H9 (cell line): Measurements from ENCODE around the gene CLEC19A. TPM values are rescaled to one million over a fixed set of nuclear protein-coding genes. Genes with fewer than 3 reads are reported as not detected.

ENCODE experiments used
- DNase-seq: peaks from one replicate; pipeline ENCODE4 v3.0.0-alpha.2; 2017
- H2AFZ ChIP-seq: one replicate; pipeline ENCODE4 v1.6.1; 2013; ENCODE audit warnings: mild to moderate bottlenecking, low read length, control low read depth, moderate library complexity
- H2AK5ac ChIP-seq: 2 replicates; pipeline ENCODE4 v1.6.1; 2013; ENCODE audit warnings: low read length, control low read depth, mixed read lengths; ENCODE audit not compliant: insufficient read length
- H2BK120ac ChIP-seq: one replicate; pipeline ENCODE4 v1.6.1; 2013; ENCODE audit warnings: low read depth, mild to moderate bottlenecking, low read length, control low read depth, inconsistent platforms; ENCODE audit not compliant: poor library complexity, severe bottlenecking
- H2BK12ac ChIP-seq: 2 replicates; pipeline ENCODE4 v1.6.1; 2013; ENCODE audit warnings: low read length, control low read depth, mixed read lengths, low read depth; ENCODE audit not compliant: insufficient read length
- H2BK15ac ChIP-seq: 2 replicates; pipeline ENCODE4 v1.6.1; 2013; ENCODE audit warnings: low read depth, low read length, control low read depth
- H2BK20ac ChIP-seq: one replicate; pipeline ENCODE4 v1.6.1; 2013; ENCODE audit warnings: low read depth, mild to moderate bottlenecking, low read length, control low read depth, inconsistent platforms; ENCODE audit not compliant: poor library complexity, severe bottlenecking
- H2BK5ac ChIP-seq: 2 replicates; pipeline ENCODE4 v1.6.1; 2013; ENCODE audit warnings: low read length, control low read depth, mixed read lengths; ENCODE audit not compliant: insufficient read length
- H3K14ac ChIP-seq: 2 replicates; pipeline ENCODE4 v1.6.1; 2013; ENCODE audit warnings: low read length, control low read depth; ENCODE audit not compliant: insufficient read depth
- H3K18ac ChIP-seq: 2 replicates; pipeline ENCODE4 v1.6.1; 2013; ENCODE audit warnings: low read depth, mild to moderate bottlenecking, mixed read lengths, low read length, control low read depth; ENCODE audit not compliant: insufficient read length
- H3K23ac ChIP-seq: 2 replicates; pipeline ENCODE4 v1.6.1; 2013; ENCODE audit warnings: low read length, control low read depth, mixed read lengths, low read depth; ENCODE audit not compliant: insufficient read length
- H3K23me2 ChIP-seq: 2 replicates; pipeline ENCODE4 v1.6.1; 2013; ENCODE audit warnings: low read depth, mild to moderate bottlenecking, mixed read lengths, low read length, control low read depth; ENCODE audit not compliant: insufficient read length, poor library complexity, severe bottlenecking
- H3K27ac ChIP-seq: 2 replicates; pipeline ENCODE4 v1.5.1; 2013; ENCODE audit warnings: low read length, control low read depth, mixed read lengths, low read depth; ENCODE audit not compliant: insufficient read length
- H3K27me3 ChIP-seq: 2 replicates; pipeline ENCODE4 v1.6.1; 2013; ENCODE audit warnings: low read length, control low read depth, inconsistent platforms; ENCODE audit not compliant: insufficient read depth
- H3K4ac ChIP-seq: 2 replicates; pipeline ENCODE4 v1.6.1; 2013; ENCODE audit warnings: low read depth, mild to moderate bottlenecking, control low read depth, inconsistent platforms, low read length, moderate library complexity
- H3K4me1 ChIP-seq: 2 replicates; pipeline ENCODE4 v1.6.1; 2013; ENCODE audit warnings: low read length, control low read depth, inconsistent platforms; ENCODE audit not compliant: insufficient read depth
- H3K4me2 ChIP-seq: 2 replicates; pipeline ENCODE4 v1.6.1; 2013; ENCODE audit warnings: low read length, control low read depth, mixed read lengths; ENCODE audit not compliant: insufficient read length, insufficient read depth
- H3K56ac ChIP-seq: 2 replicates; pipeline ENCODE4 v1.6.1; 2013; ENCODE audit warnings: low read depth, mild to moderate bottlenecking, mixed read lengths, low read length, control low read depth; ENCODE audit not compliant: insufficient read length
- H3K79me1 ChIP-seq: 2 replicates; pipeline ENCODE4 v1.6.1; 2013; ENCODE audit warnings: low read depth, mild to moderate bottlenecking, moderate library complexity, low read length, control low read depth, inconsistent platforms; ENCODE audit not compliant: insufficient read depth, poor library complexity, severe bottlenecking
- H3K79me2 ChIP-seq: 2 replicates; pipeline ENCODE4 v1.6.1; 2013; ENCODE audit warnings: low read length, control low read depth, inconsistent platforms; ENCODE audit not compliant: insufficient read depth
- H3K9ac ChIP-seq: 2 replicates; pipeline ENCODE4 v1.6.1; 2013; ENCODE audit warnings: low read length, control low read depth, mixed read lengths; ENCODE audit not compliant: insufficient read length; ENCODE audit errors: extremely low read depth
- H3K9me3 ChIP-seq: one replicate; pipeline ENCODE4 v1.6.1; 2013; ENCODE audit warnings: low read depth, low read length, inconsistent platforms; ENCODE audit not compliant: control insufficient read depth
- H3T11ph ChIP-seq: one replicate; pipeline ENCODE4 v1.6.1; 2013; ENCODE audit warnings: mild to moderate bottlenecking, low read length, control low read depth, inconsistent platforms
- H4K20me1 ChIP-seq: one replicate; pipeline ENCODE4 v1.6.1; 2013; ENCODE audit not compliant: control insufficient read depth, insufficient read length, insufficient read depth
- H4K5ac ChIP-seq: 2 replicates; pipeline ENCODE4 v1.6.1; 2013; ENCODE audit warnings: low read depth, mild to moderate bottlenecking, mixed read lengths, low read length, control low read depth; ENCODE audit not compliant: insufficient read length
- H4K8ac ChIP-seq: replicated peaks from 2 replicates; pipeline ENCODE4 v1.6.1; 2013; ENCODE audit warnings: low read length, control low read depth, mixed read lengths, low read depth; ENCODE audit not compliant: insufficient read length
- H4K91ac ChIP-seq: 2 replicates; pipeline ENCODE4 v1.6.1; 2013; ENCODE audit warnings: low read depth, mild to moderate bottlenecking, moderate library complexity, mixed read lengths, low read length, control low read depth; ENCODE audit not compliant: insufficient read length
- H3K27ac Mint-ChIP-seq, 3 experiments: 2 replicates in 2 of 3; 3 replicates in 1 of 3; pipeline ENCODE4 v1.8.0; 2020 to 2021; ENCODE audit warnings: mixed read lengths in 3 of 3, mild to moderate bottlenecking in 1 of 3, moderate library complexity in 1 of 3
- H3K27me3 Mint-ChIP-seq: 2 replicates; pipeline ENCODE4 v1.8.0; 2021; ENCODE audit warnings: low read depth, mild to moderate bottlenecking, moderate library complexity, mixed read lengths
- H3K36me3 Mint-ChIP-seq, 3 experiments: 2 replicates in 2 of 3; 3 replicates in 1 of 3; pipeline ENCODE4 v1.8.0; 2020 to 2021; ENCODE audit warnings: low read depth in 3 of 3, mixed read lengths in 3 of 3; ENCODE audit not compliant: insufficient read depth in 1 of 3
- H3K4me1 Mint-ChIP-seq, 2 experiments: 2 replicates each; pipeline ENCODE4 v1.8.0; 2020; ENCODE audit warnings: mixed read lengths in 2 of 2
- H3K4me3 Mint-ChIP-seq, 2 experiments: 2 replicates in 1 of 2; 3 replicates in 1 of 2; pipeline ENCODE4 v1.8.0; 2020 to 2021; ENCODE audit warnings: mild to moderate bottlenecking in 2 of 2, mixed read lengths in 2 of 2, moderate library complexity in 1 of 2
- H3K9me3 Mint-ChIP-seq, 2 experiments: 2 replicates in 1 of 2; 3 replicates in 1 of 2; pipeline ENCODE4 v1.8.0; 2020; ENCODE audit warnings: mild to moderate bottlenecking in 2 of 2, mixed read lengths in 2 of 2, moderate library complexity in 1 of 2
- CTCF ChIP-seq: fragments of 200-600 bp; sonication (generic); conservative IDR thresholded peaks from 3 replicates; pipeline ENCODE4 v1.8.0; 2021; ENCODE audit warnings: antibody characterized with exemption, mild to moderate bottlenecking
- WGBS: extraction: QIAGEN DNeasy Blood & Tissue Kit; methylation state at CpG from one replicate; pipeline ENCODE4 v1.1.7; 2013; ENCODE audit warnings: missing lambda C conversion rate, low lambda C conversion rate, mixed read lengths; ENCODE audit not compliant: insufficient read length; ENCODE audit errors: extremely low coverage; 5-methylcytosine and 5-hydroxymethylcytosine counted together
- total RNA-seq: library from RNA; stranded (reverse); gene quantifications from 2 replicates; pipeline ENCODE4 v1.2.1, GENCODE V29; 2021

CLEC19A gene
- total RNA-seq, 1 experiment from 2014 or later = not detected

- no peak overlapping the region for H3K4me3 Mint-ChIP-seq
- no peaks in the 10 kb centered on the region for H3K79me2 ChIP-seq
- no peak overlapping the region for H2BK120ac ChIP-seq
- no CpG with 5 or more reads among the region's 2 CpGs for WGBS
- H3T11ph ChIP-seq = no peak overlapping the region
- no peak overlapping the region for H2BK20ac ChIP-seq
- no peak overlapping the region for H3K27ac ChIP-seq
- H4K91ac ChIP-seq = no peak overlapping the region
- no peaks in the 10 kb centered on the region for H3K79me1 ChIP-seq
- H3K9me3 Mint-ChIP-seq = peaks cover 0 to 3% of the 10 kb centered on the region in 2 experiments; a peak in 1 of 5 replicates
- no peak overlapping the region for H3K23ac ChIP-seq
- H2BK5ac ChIP-seq = no peak overlapping the region
- no peak overlapping the region for H2BK12ac ChIP-seq
- H3K4me2 ChIP-seq = no peak overlapping the region
- no peak overlapping the region for H3K56ac ChIP-seq
- peaks cover 0 to 6% (median 0%) of the 10 kb centered on the region in 3 experiments; a peak in 3 of 7 replicates for H3K36me3 Mint-ChIP-seq
- no peak overlapping the region for H3K4ac ChIP-seq
- no peaks in the 10 kb centered on the region for H3K27me3 ChIP-seq
- H4K20me1 ChIP-seq = no peaks in the 10 kb centered on the region
- no peak overlapping the region for H4K8ac ChIP-seq
- no peak overlapping the region for H3K9ac ChIP-seq
- no peak overlapping the region for H2BK15ac ChIP-seq
- no peak for TF ChIP-seq CTCF
- no peaks in the 10 kb centered on the region for H3K27me3 Mint-ChIP-seq
- no peak overlapping the region for H4K5ac ChIP-seq
- no peaks in the 10 kb centered on the region for H3K9me3 ChIP-seq
- H3K23me2 ChIP-seq = no peaks in the 10 kb centered on the region
- H3K18ac ChIP-seq = no peak overlapping the region
- peaks cover 28 to 30% of the 10 kb centered on the region in 2 experiments for H3K4me1 Mint-ChIP-seq
- no peak for DNase-seq
- H2AFZ ChIP-seq = no peak overlapping the region
- H2AK5ac ChIP-seq = no peak overlapping the region
- H3K4me1 ChIP-seq = no peaks in the 10 kb centered on the region
- no peak overlapping the region for H3K14ac ChIP-seq
- H3K27ac Mint-ChIP-seq = no peak overlapping the region
These were observed 4.3 kb upstream of the CLEC19A start for GRCh38 chr16:19281246-19281645.
